Thoracic aorta (tissue), 2 donors: ENCODE results near the gene SUPT6H. TPM values are rescaled to one million over a fixed set of nuclear protein-coding genes. Genes with fewer than 3 reads are reported as not detected.
A peak's percentile ranks its signal among the peaks of the same experiment; 100 is the strongest.

Experiments
- ATAC-seq: fragments of 150-250 bp; one replicate; pipeline ENCODE4 v1.8.0; 2017; ENCODE audit warnings: low read depth; ENCODE audit not compliant: insufficient number of reproducible peaks, low FRiP score
- DNase-seq: peaks from one replicate; pipeline ENCODE4 v3.0.0-alpha.2; 2020; ENCODE audit warnings: low spot score
- H3K27ac ChIP-seq, 2 donors: fragments of 200-600 bp; sonication (generic); 1 replicate in 1 of 2; 2 replicates in 1 of 2; pipeline ENCODE4 v1.5.1; 2016; ENCODE audit warnings: mild to moderate bottlenecking in 2 of 2, moderate library complexity in 2 of 2
- H3K27me3 ChIP-seq: fragments of 200-600 bp; sonication (generic); replicated peaks from 2 replicates; pipeline ENCODE4 v1.6.0; 2016; ENCODE audit warnings: mild to moderate bottlenecking; ENCODE audit not compliant: insufficient read depth
- H3K36me3 ChIP-seq: fragments of 200-600 bp; sonication (generic); one replicate; pipeline ENCODE4 v1.5.1; 2016
- H3K4me1 ChIP-seq, 2 donors: fragments of 200-600 bp; sonication (generic); 1 replicate in 1 of 2; 2 replicates in 1 of 2; pipeline versions ENCODE4 v1.5.1 to v1.6.0; 2016; ENCODE audit warnings: low read depth in 2 of 2, mild to moderate bottlenecking in 1 of 2; ENCODE audit not compliant: control insufficient read depth in 1 of 2
- H3K4me3 ChIP-seq: fragments of 200-600 bp; sonication (generic); 2 replicates; pipeline ENCODE4 v1.5.1; 2016; ENCODE audit warnings: mild to moderate bottlenecking
- H3K9me3 ChIP-seq: fragments of 200-600 bp; sonication (generic); 2 replicates; pipeline ENCODE4 v1.5.1; 2016
- total RNA-seq, 2 donors: library from RNA; depleted of rRNA; stranded (reverse); fragments of >200 nt; gene quantifications; one replicate each; pipeline versions ENCODE4 v1.1.0 to v1.2.3, GENCODE V29; 2016
- TF ChIP-seq, protein P1 (sequence below): fragments of 200-600 bp; sonication (generic); IDR thresholded peaks from one replicate; pipeline ENCODE4 v1.5.1; 2019; ENCODE audit warnings: antibody characterized with exemption

Gene SUPT6H
- total RNA-seq, 2 donors from 2014 or later: 45.6 to 133 TPM

DNA sequence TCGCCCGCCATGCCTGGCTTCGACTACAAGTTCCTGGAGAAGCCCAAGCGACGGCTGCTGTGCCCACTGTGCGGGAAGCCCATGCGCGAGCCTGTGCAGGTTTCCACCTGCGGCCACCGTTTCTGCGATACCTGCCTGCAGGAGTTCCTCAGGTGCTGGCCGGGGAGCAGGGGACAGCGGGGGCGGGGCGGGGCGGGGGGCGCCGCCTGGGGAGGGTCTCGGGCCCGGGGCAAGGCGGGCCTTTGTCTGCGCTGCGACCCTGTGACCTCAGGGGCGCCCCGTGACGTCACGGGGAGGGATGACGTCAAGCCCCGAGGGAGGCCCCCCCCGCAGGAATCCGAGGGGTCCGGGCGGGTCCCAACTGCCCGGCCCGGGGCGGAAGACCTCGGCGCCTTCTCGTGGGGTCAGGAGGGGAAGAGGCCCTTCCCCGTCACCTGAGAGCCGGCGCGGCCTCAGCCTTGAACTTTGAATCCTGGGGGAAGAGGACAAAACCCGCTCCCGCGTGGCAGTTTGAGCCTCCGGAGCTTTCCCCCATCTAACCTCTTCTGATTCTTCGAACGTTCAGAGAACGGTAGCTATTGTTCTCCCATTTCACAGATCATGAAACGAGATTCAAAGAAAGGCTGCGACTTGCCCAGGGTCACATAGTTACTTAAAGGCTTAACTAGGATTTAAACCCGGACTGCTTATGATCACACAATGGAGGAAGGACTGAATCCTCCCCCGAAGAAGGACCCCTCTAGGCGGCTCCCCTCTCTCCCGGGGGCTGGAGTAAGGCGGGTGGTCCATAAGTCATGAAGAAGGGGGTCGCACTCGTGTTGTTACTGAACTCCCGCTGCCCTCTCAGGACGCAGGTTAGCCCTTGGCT lies 82.3 kb downstream of the SUPT6H start:
- no peak for DNase-seq
- H3K27me3 ChIP-seq: no peaks in the 10 kb centered on the region
- H3K4me3 ChIP-seq: peak overlapping the region; percentile 88
- ATAC-seq: no peak
- peak overlapping the region; percentile 83 to 86 for H3K27ac ChIP-seq
- peaks cover 23 to 47% of the 10 kb centered on the region in 2 donors for H3K4me1 ChIP-seq
- no peaks in the 10 kb centered on the region for H3K9me3 ChIP-seq
- TF ChIP-seq, protein P1, sequence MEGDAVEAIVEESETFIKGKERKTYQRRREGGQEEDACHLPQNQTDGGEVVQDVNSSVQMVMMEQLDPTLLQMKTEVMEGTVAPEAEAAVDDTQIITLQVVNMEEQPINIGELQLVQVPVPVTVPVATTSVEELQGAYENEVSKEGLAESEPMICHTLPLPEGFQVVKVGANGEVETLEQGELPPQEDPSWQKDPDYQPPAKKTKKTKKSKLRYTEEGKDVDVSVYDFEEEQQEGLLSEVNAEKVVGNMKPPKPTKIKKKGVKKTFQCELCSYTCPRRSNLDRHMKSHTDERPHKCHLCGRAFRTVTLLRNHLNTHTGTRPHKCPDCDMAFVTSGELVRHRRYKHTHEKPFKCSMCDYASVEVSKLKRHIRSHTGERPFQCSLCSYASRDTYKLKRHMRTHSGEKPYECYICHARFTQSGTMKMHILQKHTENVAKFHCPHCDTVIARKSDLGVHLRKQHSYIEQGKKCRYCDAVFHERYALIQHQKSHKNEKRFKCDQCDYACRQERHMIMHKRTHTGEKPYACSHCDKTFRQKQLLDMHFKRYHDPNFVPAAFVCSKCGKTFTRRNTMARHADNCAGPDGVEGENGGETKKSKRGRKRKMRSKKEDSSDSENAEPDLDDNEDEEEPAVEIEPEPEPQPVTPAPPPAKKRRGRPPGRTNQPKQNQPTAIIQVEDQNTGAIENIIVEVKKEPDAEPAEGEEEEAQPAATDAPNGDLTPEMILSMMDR: no peak
- peaks cover 6% of the 10 kb centered on the region for H3K36me3 ChIP-seq

DNA sequence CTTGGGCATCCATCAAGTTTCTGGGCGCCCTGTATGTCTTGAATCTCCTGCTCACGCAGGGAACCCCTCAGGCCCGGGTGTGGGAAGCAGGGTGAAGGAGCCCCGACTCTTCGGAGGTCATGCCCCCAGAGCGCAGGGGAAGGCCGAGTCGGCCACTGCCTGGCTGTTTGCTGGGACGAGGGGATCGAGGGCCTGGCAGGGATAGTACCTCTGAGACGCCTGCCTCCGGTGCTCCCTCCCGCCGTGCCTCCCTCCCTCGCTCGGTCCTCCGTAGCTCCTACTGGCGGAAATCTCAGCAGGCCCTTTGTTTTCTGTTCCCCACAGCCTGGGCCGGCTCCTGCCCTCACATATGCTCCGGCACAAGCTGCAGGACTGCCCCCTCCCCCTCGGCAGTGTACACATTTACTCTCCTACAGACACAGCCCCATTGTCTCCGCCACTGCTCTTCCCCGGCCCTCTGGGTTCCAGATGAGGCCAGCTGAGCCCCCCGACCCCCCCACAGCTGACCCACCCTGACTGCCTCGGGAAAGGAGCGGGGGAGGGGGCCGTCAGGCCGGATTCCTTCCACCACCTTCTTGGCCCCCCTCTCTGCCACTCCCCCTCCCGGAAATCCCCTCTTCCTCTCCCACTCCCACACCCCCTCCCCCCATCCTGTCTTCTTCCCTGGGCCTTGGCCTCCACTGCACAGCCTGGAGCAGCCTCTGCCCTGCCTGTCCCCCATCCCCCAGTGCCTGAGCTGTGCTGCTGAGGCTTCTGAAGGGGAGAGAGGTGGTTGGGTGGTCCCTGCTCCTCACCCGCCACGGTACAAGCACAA lies 83.2 kb downstream of the SUPT6H start:
- Histone ChIP-seq H3K9me3 (no peaks in the 10 kb centered on the region), H3K36me3 (peaks cover 6% of the 10 kb centered on the region), H3K4me3 (peak overlapping the region; percentile 88), H3K4me1 (peaks cover 23 to 50% of the 10 kb centered on the region in 2 donors), H3K27ac (peak overlapping the region; percentile 83 to 86), H3K27me3 (no peaks in the 10 kb centered on the region)
- TF ChIP-seq, protein P1: no peak
- no peak for ATAC-seq
- no peak for DNase-seq

DNA sequence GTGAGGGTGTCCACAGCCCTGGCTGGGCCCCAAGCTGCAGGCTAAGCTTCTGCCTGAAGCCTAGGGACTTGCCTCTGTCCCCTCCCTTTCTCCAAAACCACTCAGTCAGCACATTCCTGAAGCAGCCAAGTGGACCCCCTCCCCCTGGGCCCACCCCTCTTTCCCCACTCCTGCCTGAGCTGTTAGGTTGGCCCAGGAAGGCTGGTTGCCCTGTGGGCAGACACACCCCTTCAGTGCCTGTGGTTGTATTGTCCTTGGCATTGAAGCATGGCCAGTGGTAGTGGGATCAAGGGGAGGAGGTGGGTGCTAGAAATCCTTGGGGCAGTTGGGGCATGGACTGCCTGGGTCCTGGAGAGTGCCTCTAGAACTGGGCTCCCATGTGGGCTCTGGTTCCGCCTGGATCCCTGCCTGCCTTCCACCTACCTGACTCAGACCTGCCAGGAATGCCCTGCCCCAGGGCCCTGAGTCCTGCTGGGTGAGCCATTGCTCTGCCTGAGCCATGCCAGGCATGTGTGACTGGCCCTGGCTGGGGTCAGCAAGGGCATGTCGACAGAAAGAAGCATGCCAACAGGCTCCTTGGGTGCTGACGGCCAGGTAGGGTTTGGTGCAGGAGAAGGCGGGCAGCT lies 83.9 kb downstream of the SUPT6H start:
- DNase-seq: no peak
- H3K4me1 ChIP-seq: peaks cover 23 to 50% of the 10 kb centered on the region in 2 donors

DNA sequence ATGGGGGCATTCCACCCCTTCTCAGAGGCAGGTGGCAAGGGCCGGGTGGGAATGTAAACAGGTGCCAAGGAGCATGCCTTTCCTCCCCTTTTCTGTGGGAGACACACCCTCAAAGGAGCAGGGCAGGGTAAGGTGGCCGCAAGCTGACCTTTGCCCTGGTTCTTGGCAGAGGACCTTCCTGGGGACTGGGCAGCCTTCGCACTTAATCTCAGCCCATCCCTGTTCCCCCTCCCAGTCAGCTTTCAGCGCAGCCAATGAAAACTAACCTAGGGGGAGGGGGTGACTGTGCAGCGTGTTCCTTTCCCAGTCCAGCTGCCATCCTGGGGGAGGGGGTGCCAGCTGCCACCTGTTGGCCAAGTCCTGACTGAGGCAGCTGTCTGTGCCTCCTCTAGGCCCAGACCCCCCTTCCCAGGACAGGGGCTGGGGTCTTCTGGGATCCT lies 84.6 kb downstream of the SUPT6H start:
- H3K27me3 ChIP-seq: no peaks in the 10 kb centered on the region
- H3K36me3 ChIP-seq: peaks cover 6% of the 10 kb centered on the region
- DNase-seq (no peak), ATAC-seq (no peak)
- H3K4me3 ChIP-seq: no peak overlapping the region
- peaks cover 23 to 50% of the 10 kb centered on the region in 2 donors for H3K4me1 ChIP-seq
- H3K27ac ChIP-seq: peak overlapping the region; percentile 83 to 86
- no peaks in the 10 kb centered on the region for H3K9me3 ChIP-seq
- TF ChIP-seq, protein P1: no peak

More for the DNA sequence above, 83.9 kb downstream of the SUPT6H start:
- TF ChIP-seq, protein P1: no peak
- peak overlapping the region; percentile 88 for H3K4me3 ChIP-seq
- no peaks in the 10 kb centered on the region for H3K9me3 ChIP-seq
- no peaks in the 10 kb centered on the region for H3K27me3 ChIP-seq
- no peak for ATAC-seq
- peaks cover 6% of the 10 kb centered on the region for H3K36me3 ChIP-seq
- peak overlapping the region; percentile 83 to 86 for H3K27ac ChIP-seq
